ENCODE data around the gene ZNF101. TPM values are rescaled to one million over a fixed set of nuclear protein-coding genes. Genes with fewer than 3 reads are reported as not detected.

Gene ZNF101
- total RNA-seq, 4 donors from 2014 or later: 4.0 to 12.0 (median 10.5) TPM

DNA sequence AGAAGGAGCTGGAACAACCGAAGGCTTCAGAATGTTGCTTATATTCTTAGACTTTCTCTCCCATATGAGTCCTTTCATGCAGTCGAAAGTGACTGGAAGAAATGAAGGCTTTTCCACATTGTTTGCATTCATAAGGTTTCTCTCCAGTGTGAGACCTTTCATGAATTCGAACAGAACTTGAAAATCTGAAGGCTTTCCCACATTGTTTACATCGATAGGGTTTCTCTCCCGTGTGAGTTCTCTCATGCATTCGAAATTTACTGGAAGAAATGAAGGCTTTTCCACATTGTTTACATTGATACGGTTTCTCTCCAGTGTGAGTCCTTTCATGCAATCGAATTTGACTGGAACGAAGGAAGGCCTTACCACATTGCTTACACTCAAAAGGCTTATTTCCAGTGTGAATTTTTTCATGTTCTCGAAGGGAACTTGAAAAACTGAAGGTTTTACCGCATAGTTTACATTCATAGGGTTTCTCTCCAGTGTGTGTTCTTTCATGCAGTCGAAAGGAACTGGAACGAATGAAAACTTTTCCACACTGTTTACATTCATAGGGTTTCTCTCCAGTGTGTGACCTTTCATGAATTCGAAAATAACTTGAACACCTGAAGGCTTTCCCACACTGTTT, 42.8 kb downstream of the ZNF101 start:
- DNase-seq (ENCODE audit: low spot score in 2 of 2): no peak
- no peak for TF ChIP-seq POLR2A (IDR thresholded peaks at IDR 0.05)
- TF ChIP-seq, protein P1, sequence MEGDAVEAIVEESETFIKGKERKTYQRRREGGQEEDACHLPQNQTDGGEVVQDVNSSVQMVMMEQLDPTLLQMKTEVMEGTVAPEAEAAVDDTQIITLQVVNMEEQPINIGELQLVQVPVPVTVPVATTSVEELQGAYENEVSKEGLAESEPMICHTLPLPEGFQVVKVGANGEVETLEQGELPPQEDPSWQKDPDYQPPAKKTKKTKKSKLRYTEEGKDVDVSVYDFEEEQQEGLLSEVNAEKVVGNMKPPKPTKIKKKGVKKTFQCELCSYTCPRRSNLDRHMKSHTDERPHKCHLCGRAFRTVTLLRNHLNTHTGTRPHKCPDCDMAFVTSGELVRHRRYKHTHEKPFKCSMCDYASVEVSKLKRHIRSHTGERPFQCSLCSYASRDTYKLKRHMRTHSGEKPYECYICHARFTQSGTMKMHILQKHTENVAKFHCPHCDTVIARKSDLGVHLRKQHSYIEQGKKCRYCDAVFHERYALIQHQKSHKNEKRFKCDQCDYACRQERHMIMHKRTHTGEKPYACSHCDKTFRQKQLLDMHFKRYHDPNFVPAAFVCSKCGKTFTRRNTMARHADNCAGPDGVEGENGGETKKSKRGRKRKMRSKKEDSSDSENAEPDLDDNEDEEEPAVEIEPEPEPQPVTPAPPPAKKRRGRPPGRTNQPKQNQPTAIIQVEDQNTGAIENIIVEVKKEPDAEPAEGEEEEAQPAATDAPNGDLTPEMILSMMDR (IDR thresholded peaks at IDR 0.05): no peak
- TF ChIP-seq EP300 (IDR thresholded peaks at IDR 0.05): no peak
- no peak overlapping the region for H3K27ac ChIP-seq
- 96 to 97% methylated on average over 14 of the region's 14 CpGs for WGBS, 2 donors
- no peak overlapping the region for H3K4me3 ChIP-seq
- no peaks in the 10 kb centered on the region for H3K4me1 ChIP-seq
- no peaks in the 10 kb centered on the region for H3K27me3 ChIP-seq
- H3K36me3 ChIP-seq: peaks cover 24 to 99% (median 31%) of the 10 kb centered on the region in 3 donors
- peaks cover 32 to 100% (median 67%) of the 10 kb centered on the region in 4 donors for H3K9me3 ChIP-seq

DNA sequence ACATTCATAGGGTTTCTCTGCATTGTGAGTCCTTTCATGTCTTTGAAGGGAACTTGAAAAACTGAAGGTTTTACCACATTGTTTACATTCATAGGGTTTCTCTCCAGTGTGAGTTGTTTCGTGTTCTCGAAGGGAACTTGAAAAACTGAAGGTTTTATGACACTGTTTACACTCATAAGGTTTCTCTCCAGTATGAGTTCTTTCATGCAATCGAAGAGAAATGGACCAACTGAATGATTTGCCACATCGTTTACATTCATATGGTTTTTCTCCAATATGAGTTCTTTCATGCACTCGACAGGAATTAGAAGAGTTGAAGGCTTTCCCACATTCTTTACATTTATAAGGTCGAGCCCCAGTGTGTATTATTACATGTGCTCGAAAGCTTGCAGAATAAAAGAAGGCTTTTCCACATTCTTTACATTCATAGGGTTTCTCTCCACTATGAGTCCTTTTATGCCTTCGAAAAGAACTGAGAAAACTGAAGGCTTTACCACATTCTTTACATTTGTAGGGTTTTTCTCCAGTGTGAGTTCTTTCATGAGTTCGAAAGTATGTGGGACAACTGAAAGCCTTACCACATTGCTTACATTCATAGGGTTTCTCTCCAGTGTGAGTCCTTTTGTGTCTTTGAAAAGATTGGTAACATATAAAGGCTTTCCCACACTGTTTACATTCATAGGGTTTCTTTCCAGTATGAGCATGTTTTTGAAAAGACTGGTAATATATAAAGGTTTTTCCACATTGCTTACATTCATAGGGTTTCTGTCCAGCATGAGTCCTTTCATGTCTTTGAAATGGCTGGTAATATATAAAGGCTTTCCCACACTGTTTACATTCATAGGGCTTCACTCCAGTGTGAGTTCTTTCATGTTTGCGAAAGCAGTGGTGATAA, 43.5 kb downstream of the ZNF101 start:
- H3K4me3 ChIP-seq: no peak overlapping the region
- peaks cover 24 to 99% (median 31%) of the 10 kb centered on the region in 3 donors for H3K36me3 ChIP-seq
- no peak overlapping the region for H3K27ac ChIP-seq
- peaks cover 32 to 100% (median 70%) of the 10 kb centered on the region in 4 donors for H3K9me3 ChIP-seq
- H3K4me1 ChIP-seq: no peaks in the 10 kb centered on the region
- 96% methylated on average over 10 of the region's 10 CpGs for WGBS, 2 donors
- no peaks in the 10 kb centered on the region for H3K27me3 ChIP-seq
- TF ChIP-seq, protein P1 (IDR thresholded peaks at IDR 0.05): no peak
- TF ChIP-seq POLR2A (IDR thresholded peaks at IDR 0.05) (no peak), EP300 (IDR thresholded peaks at IDR 0.05) (no peak)
- no peak for DNase-seq (ENCODE audit: low spot score in 2 of 2)

DNA sequence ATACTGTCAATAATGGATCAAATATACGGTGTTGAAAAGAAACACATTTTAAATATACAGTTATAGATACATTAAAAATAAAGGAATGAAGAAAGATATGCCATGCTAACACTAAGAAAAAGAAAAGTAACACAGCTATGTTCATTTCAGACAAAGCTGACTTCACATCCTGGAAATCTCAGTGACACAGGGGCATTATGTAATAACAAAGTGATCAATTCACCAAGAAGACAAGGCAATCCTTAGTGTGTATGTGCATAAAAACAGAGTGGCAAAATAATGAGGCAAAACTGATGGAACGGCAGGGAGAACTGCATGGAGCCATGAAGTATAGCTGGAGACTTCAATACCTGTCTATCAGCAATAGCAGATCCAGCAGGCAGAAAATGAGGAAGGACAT, 51.2 kb downstream of the ZNF101 start:
- no peak for TF ChIP-seq POLR2A (IDR thresholded peaks at IDR 0.05)
- TF ChIP-seq, protein P1 (IDR thresholded peaks at IDR 0.05): no peak
- no peak for TF ChIP-seq EP300 (IDR thresholded peaks at IDR 0.05)
- Histone ChIP-seq H3K4me3 (no peak overlapping the region), H3K36me3 (peaks cover under 1 to 77% (median 5%) of the 10 kb centered on the region in 3 donors), H3K9me3 (peaks cover 0 to 87% (median 46%) of the 10 kb centered on the region in 4 donors), H3K27me3 (no peaks in the 10 kb centered on the region), H3K27ac (no peak overlapping the region), H3K4me1 (no peaks in the 10 kb centered on the region)
- 79 to 80% methylated on average over 2 of the region's 2 CpGs for WGBS, 2 donors
- no peak for DNase-seq (ENCODE audit: low spot score in 2 of 2)

DNA sequence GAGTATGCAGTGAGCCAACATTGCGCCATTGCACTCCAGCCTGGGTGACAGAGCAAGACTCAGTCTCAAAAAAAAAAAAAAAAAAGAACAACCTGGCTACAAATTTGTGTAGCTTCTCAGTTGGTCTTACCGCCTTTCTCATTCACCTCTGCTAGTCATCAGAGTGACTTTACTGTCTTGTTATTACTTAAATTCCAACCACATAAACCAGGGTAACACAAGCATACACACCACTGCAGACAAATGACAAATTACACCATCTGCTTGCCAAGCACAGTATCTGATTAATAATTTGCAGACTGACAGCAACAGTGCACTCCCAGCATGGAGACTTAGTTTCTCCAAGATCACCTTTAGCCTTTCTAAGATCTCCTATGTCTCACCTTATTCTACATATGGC, 53.3 kb downstream of the ZNF101 start:
- 97 to 98% methylated on average over 2 of the region's 2 CpGs for WGBS, 2 donors
- Histone ChIP-seq H3K9me3 (peaks cover 0 to 84% (median 34%) of the 10 kb centered on the region in 4 donors), H3K4me3 (no peak overlapping the region), H3K4me1 (no peaks in the 10 kb centered on the region), H3K27me3 (no peaks in the 10 kb centered on the region), H3K36me3 (peaks cover 0 to 58% (median 5%) of the 10 kb centered on the region in 3 donors), H3K27ac (no peak overlapping the region)
- TF ChIP-seq, protein P1 (IDR thresholded peaks at IDR 0.05): no peak
- TF ChIP-seq EP300 (IDR thresholded peaks at IDR 0.05) (no peak), POLR2A (IDR thresholded peaks at IDR 0.05) (no peak)
- no peak for DNase-seq (ENCODE audit: low spot score in 2 of 2)

Data from tibial nerve (tissue), 4 donors.